Iris pigment epithelial cell (primary cell): Measurements from ENCODE around the gene ROR1.

ENCODE experiments used
- DNase-seq: peaks from one replicate; pipeline ENCODE4 v3.0.0-alpha.2; 2011; ENCODE audit warnings: low read depth

The ROR1 gene

GRCh38 chr1:63909526-63909925 lies 135.7 kb downstream of the ROR1 start:
- no peak for DNase-seq

GRCh38 chr1:63911049-63911448 lies 137.2 kb downstream of the ROR1 start:
- DNase-seq: no peak

GRCh38 chr1:63912643-63913042 lies 138.8 kb downstream of the ROR1 start:
- DNase-seq: no peak

GRCh38 chr1:63913533-63913932 lies 139.7 kb downstream of the ROR1 start:
- DNase-seq: no peak

GRCh38 chr1:63914241-63914640 lies 140.4 kb downstream of the ROR1 start:
- DNase-seq: no peak

- DNase-seq: no peak
Measured at GRCh38 chr1:63914706-63915105, 140.9 kb downstream of the ROR1 start.

- peak; percentile 42 for DNase-seq
Measured at GRCh38 chr1:63915121-63915520, 141.3 kb downstream of the ROR1 start.

- DNase-seq: no peak
Measured at GRCh38 chr1:63916485-63917360, 142.9 kb downstream of the ROR1 start.

GRCh38 chr1:63917571-63918417 lies 144.0 kb downstream of the ROR1 start:
- peak; percentile 53 for DNase-seq

GRCh38 chr1:63918418-63918945 lies 144.7 kb downstream of the ROR1 start:
- no peak for DNase-seq

- peak; percentile 96 for DNase-seq
Measured at GRCh38 chr1:63920154-63921117, 146.6 kb downstream of the ROR1 start.

- no peak for DNase-seq
Measured at GRCh38 chr1:63921359-63921758, 147.5 kb downstream of the ROR1 start.

- no peak for DNase-seq
Measured at GRCh38 chr1:63921802-63922201, 148.0 kb downstream of the ROR1 start.

- no peak for DNase-seq
Measured at GRCh38 chr1:63922848-63923247, 149.0 kb downstream of the ROR1 start.

GRCh38 chr1:63923302-63923701 lies 149.5 kb downstream of the ROR1 start:
- DNase-seq: no peak

GRCh38 chr1:63924600-63924999 lies 150.8 kb downstream of the ROR1 start:
- DNase-seq: no peak

- DNase-seq: no peak
Measured at GRCh38 chr1:63928186-63929105, 154.6 kb downstream of the ROR1 start.

- DNase-seq: no peak
Measured at GRCh38 chr1:63929106-63929478, 155.3 kb downstream of the ROR1 start.

GRCh38 chr1:63931468-63931867 lies 157.7 kb downstream of the ROR1 start:
- DNase-seq: peak; percentile 95

- no peak for DNase-seq
Measured at GRCh38 chr1:63934697-63935096, 160.9 kb downstream of the ROR1 start.

- DNase-seq: no peak
Measured at GRCh38 chr1:63935143-63935542, 161.3 kb downstream of the ROR1 start.
